SK-N-SH treated with all-trans-retinoic acid at 6 μM for 48 hours (cell line): Measurements from ENCODE around the gene OR10A6.

Experiments
- ATAC-seq: fragments of 200-7000 bp; cut with Tn5 transposase; 3 replicates; pipeline ENCODE4 v1.9.1; 2020; ENCODE audit warnings: mild to moderate bottlenecking, moderate library complexity
- ARNTL ChIP-seq: fragments of 450-650 bp; formaldehyde crosslinking; IDR thresholded peaks from 2 replicates; pipeline ENCODE4 v1.5.0; 2020; ENCODE audit warnings: low read depth, mild to moderate bottlenecking, moderate library complexity, borderline replicate concordance
- CSDC2 ChIP-seq: fragments of 250-450 bp; sonication (Bioruptor Pico); IDR thresholded peaks from 2 replicates; pipeline ENCODE4 v1.5.0; 2020; ENCODE audit warnings: mild to moderate bottlenecking, moderate library complexity
- ESRRG ChIP-seq: fragments of 250-450 bp; sonication (Bioruptor Pico); IDR thresholded peaks from 2 replicates; pipeline ENCODE4 v1.6.1; 2021; ENCODE audit warnings: mild to moderate bottlenecking
- GLIS3 ChIP-seq: fragments of 250-450 bp; sonication (Bioruptor Pico); IDR thresholded peaks from 2 replicates; pipeline ENCODE4 v1.5.0; 2020; ENCODE audit warnings: mild to moderate bottlenecking, moderate library complexity
- ISL1 ChIP-seq: fragments of 250-450 bp; sonication (Bioruptor Pico); IDR thresholded peaks from 2 replicates; pipeline ENCODE4 v2.1.2; 2022; ENCODE audit warnings: mild to moderate bottlenecking, moderate library complexity
- OSR1 ChIP-seq: fragments of 250-450 bp; sonication (Bioruptor Pico); IDR thresholded peaks from 2 replicates; pipeline ENCODE4 v1.8.0; 2022; ENCODE audit warnings: moderate library complexity, mild to moderate bottlenecking, inconsistent platforms
- PATZ1 ChIP-seq: fragments of 250-450 bp; sonication (Bioruptor Pico); IDR thresholded peaks from 2 replicates; pipeline ENCODE4 v1.8.0; 2020; ENCODE audit warnings: mild to moderate bottlenecking, moderate library complexity, borderline replicate concordance
- PPARA ChIP-seq: fragments of 250-450 bp; sonication (Bioruptor Pico); IDR thresholded peaks from 2 replicates; pipeline ENCODE4 v1.5.0; 2020; ENCODE audit warnings: mild to moderate bottlenecking, borderline replicate concordance
- SNAI2 ChIP-seq: fragments of 250-450 bp; sonication (Bioruptor Pico); IDR thresholded peaks from 2 replicates; pipeline ENCODE4 v1.5.0; 2020; ENCODE audit warnings: mild to moderate bottlenecking, moderate library complexity
- TCF4 ChIP-seq: fragments of 250-450 bp; sonication (Bioruptor Pico); IDR thresholded peaks from 2 replicates; pipeline ENCODE4 v1.8.0; 2021; ENCODE audit warnings: mild to moderate bottlenecking, moderate library complexity, borderline replicate concordance
- TOX ChIP-seq: fragments of 250-450 bp; sonication (Bioruptor Pico); IDR thresholded peaks from 2 replicates; pipeline ENCODE4 v1.8.0; 2021; ENCODE audit warnings: mild to moderate bottlenecking, moderate library complexity, borderline replicate concordance
- ZC3H10 ChIP-seq: fragments of 250-450 bp; sonication (Bioruptor Pico); IDR thresholded peaks from 2 replicates; pipeline ENCODE4 v1.5.1; 2021; ENCODE audit warnings: mild to moderate bottlenecking, moderate library complexity
- ZFP3 ChIP-seq: fragments of 250-450 bp; sonication (Bioruptor Pico); IDR thresholded peaks from 2 replicates; pipeline ENCODE4 v1.5.0; 2020; ENCODE audit warnings: mild to moderate bottlenecking, moderate library complexity
- ZFP30 ChIP-seq: fragments of 450-650 bp; formaldehyde crosslinking; IDR thresholded peaks from 2 replicates; pipeline ENCODE4 v1.5.0; 2022; ENCODE audit warnings: mild to moderate bottlenecking, moderate library complexity
- ZNF565 ChIP-seq: fragments of 450-650 bp; formaldehyde crosslinking; conservative IDR thresholded peaks from 2 replicates; pipeline ENCODE4 v1.5.0; 2020; ENCODE audit warnings: low read depth, mild to moderate bottlenecking, moderate library complexity
- ZNF70 ChIP-seq: fragments of 450-650 bp; formaldehyde crosslinking; IDR thresholded peaks from 2 replicates; pipeline ENCODE4 v1.5.0; 2020; ENCODE audit warnings: mild to moderate bottlenecking, moderate library complexity
- ZNF8 ChIP-seq: fragments of 450-650 bp; formaldehyde crosslinking; IDR thresholded peaks from 2 replicates; pipeline ENCODE4 v1.5.0; 2020; ENCODE audit warnings: mild to moderate bottlenecking, moderate library complexity
- TF ChIP-seq, protein P1 (sequence below): fragments of 250-450 bp; sonication (Bioruptor Pico); IDR thresholded peaks from 2 replicates; pipeline ENCODE4 v1.5.0; 2020; ENCODE audit warnings: mild to moderate bottlenecking, moderate library complexity
- TF ChIP-seq, protein P2 (sequence below): fragments of 250-450 bp; sonication (Bioruptor Pico); IDR thresholded peaks from 2 replicates; pipeline ENCODE4 v1.8.0; 2021; ENCODE audit warnings: low read depth, mild to moderate bottlenecking, moderate library complexity, borderline replicate concordance
- TF ChIP-seq, protein P3 (sequence below): fragments of 250-450 bp; sonication (Bioruptor Pico); IDR thresholded peaks from 2 replicates; pipeline ENCODE4 v1.5.1; 2021; ENCODE audit warnings: mild to moderate bottlenecking, moderate library complexity
- TF ChIP-seq, protein P4 (sequence below): fragments of 250-450 bp; sonication (Bioruptor Pico); IDR thresholded peaks from 2 replicates; pipeline ENCODE4 v1.5.1; 2020; ENCODE audit warnings: low read depth, mild to moderate bottlenecking, moderate library complexity

The OR10A6 gene

GRCh38 chr11:7892840-7893254 lies 38.2 kb downstream of the OR10A6 start:
- ATAC-seq: peak; percentile 88
- TF ChIP-seq ZFP30: no peak
- no peak for TF ChIP-seq OSR1 (CRISPR knock-in tag)
- TF ChIP-seq, protein P1, sequence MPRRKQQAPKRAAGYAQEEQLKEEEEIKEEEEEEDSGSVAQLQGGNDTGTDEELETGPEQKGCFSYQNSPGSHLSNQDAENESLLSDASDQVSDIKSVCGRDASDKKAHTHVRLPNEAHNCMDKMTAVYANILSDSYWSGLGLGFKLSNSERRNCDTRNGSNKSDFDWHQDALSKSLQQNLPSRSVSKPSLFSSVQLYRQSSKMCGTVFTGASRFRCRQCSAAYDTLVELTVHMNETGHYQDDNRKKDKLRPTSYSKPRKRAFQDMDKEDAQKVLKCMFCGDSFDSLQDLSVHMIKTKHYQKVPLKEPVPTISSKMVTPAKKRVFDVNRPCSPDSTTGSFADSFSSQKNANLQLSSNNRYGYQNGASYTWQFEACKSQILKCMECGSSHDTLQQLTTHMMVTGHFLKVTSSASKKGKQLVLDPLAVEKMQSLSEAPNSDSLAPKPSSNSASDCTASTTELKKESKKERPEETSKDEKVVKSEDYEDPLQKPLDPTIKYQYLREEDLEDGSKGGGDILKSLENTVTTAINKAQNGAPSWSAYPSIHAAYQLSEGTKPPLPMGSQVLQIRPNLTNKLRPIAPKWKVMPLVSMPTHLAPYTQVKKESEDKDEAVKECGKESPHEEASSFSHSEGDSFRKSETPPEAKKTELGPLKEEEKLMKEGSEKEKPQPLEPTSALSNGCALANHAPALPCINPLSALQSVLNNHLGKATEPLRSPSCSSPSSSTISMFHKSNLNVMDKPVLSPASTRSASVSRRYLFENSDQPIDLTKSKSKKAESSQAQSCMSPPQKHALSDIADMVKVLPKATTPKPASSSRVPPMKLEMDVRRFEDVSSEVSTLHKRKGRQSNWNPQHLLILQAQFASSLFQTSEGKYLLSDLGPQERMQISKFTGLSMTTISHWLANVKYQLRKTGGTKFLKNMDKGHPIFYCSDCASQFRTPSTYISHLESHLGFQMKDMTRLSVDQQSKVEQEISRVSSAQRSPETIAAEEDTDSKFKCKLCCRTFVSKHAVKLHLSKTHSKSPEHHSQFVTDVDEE (CRISPR knock-in tag): no peak
- TF ChIP-seq ESRRG (CRISPR knock-in tag): no peak
- TF ChIP-seq TCF4 (CRISPR knock-in tag): no peak
- TF ChIP-seq ZNF70: no peak
- no peak for TF ChIP-seq GLIS3 (CRISPR knock-in tag)
- TF ChIP-seq CSDC2 (CRISPR knock-in tag): no peak
- no peak for TF ChIP-seq ZNF565
- TF ChIP-seq PATZ1 (CRISPR knock-in tag): no peak
- no peak for TF ChIP-seq ZNF8 (CRISPR knock-in tag)

DNA sequence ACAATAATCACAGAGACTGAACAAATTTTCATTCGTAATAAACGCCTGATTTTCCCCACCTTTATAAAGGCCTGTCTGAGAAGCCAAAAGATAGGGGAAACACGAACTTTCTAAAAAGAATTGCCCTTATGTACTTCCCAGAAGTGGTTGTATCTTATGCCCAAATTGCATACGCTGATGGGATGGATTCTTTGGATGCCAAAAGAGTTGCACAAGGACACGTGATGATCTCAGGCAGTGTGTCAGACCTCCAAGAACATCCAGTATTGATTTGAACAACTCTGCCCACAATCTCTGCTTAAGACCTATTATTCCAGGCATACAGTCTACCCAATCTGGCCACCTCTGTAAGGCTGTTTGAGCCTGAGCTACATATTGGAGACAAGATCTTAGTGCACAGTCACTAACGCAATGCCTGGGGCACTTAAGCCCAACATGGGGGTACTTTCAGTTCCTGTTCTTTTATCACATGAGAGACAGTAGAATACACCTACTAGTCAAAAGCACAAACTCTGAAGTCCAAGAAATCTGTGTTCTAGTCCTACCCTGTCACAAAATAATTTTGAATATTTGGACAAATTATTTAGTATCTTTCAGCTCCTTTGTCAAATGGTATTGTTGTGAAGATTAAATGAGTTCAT lies 38.9 kb downstream of the OR10A6 start:
- ATAC-seq: peak; percentile 51
- TF ChIP-seq, protein P2, sequence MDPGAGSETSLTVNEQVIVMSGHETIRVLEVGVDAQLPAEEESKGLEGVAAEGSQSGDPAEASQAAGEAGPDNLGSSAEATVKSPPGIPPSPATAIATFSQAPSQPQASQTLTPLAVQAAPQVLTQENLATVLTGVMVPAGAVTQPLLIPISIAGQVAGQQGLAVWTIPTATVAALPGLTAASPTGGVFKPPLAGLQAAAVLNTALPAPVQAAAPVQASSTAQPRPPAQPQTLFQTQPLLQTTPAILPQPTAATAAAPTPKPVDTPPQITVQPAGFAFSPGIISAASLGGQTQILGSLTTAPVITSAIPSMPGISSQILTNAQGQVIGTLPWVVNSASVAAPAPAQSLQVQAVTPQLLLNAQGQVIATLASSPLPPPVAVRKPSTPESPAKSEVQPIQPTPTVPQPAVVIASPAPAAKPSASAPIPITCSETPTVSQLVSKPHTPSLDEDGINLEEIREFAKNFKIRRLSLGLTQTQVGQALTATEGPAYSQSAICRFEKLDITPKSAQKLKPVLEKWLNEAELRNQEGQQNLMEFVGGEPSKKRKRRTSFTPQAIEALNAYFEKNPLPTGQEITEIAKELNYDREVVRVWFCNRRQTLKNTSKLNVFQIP (CRISPR knock-in tag): no peak
- TF ChIP-seq TOX: no peak
- no peak for TF ChIP-seq OSR1 (CRISPR knock-in tag)
- no peak for TF ChIP-seq CSDC2 (CRISPR knock-in tag)
- no peak for TF ChIP-seq SNAI2 (CRISPR knock-in tag)
- TF ChIP-seq ZNF70: no peak
- no peak for TF ChIP-seq ZC3H10
- TF ChIP-seq ZFP30: no peak

- no peak for ATAC-seq
These were observed 40.5 kb downstream of the OR10A6 start for GRCh38 chr11:7890417-7891172.

GRCh38 chr11:7889985-7890384 lies 41.1 kb downstream of the OR10A6 start:
- peak; percentile 16; the same call in 2 of the 3 replicates for ATAC-seq
- TF ChIP-seq ISL1 (CRISPR knock-in tag): no peak
- no peak for TF ChIP-seq ARNTL (CRISPR knock-in tag)
- TF ChIP-seq TOX: no peak
- TF ChIP-seq, protein P3, sequence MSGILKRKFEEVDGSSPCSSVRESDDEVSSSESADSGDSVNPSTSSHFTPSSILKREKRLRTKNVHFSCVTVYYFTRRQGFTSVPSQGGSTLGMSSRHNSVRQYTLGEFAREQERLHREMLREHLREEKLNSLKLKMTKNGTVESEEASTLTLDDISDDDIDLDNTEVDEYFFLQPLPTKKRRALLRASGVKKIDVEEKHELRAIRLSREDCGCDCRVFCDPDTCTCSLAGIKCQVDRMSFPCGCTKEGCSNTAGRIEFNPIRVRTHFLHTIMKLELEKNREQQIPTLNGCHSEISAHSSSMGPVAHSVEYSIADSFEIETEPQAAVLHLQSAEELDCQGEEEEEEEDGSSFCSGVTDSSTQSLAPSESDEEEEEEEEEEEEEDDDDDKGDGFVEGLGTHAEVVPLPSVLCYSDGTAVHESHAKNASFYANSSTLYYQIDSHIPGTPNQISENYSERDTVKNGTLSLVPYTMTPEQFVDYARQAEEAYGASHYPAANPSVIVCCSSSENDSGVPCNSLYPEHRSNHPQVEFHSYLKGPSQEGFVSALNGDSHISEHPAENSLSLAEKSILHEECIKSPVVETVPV: no peak
- TF ChIP-seq ZFP30: no peak
- no peak for TF ChIP-seq PPARA (CRISPR knock-in tag)
- no peak for TF ChIP-seq ZFP3 (CRISPR knock-in tag)
- no peak for TF ChIP-seq PATZ1 (CRISPR knock-in tag)
- TF ChIP-seq GLIS3 (CRISPR knock-in tag): no peak
- TF ChIP-seq ZNF565: no peak
- TF ChIP-seq SNAI2 (CRISPR knock-in tag): no peak
- TF ChIP-seq, protein P4, sequence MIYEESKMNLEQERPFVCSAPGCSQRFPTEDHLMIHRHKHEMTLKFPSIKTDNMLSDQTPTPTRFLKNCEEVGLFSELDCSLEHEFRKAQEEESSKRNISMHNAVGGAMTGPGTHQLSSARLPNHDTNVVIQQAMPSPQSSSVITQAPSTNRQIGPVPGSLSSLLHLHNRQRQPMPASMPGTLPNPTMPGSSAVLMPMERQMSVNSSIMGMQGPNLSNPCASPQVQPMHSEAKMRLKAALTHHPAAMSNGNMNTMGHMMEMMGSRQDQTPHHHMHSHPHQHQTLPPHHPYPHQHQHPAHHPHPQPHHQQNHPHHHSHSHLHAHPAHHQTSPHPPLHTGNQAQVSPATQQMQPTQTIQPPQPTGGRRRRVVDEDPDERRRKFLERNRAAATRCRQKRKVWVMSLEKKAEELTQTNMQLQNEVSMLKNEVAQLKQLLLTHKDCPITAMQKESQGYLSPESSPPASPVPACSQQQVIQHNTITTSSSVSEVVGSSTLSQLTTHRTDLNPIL: no peak
- no peak for TF ChIP-seq CSDC2 (CRISPR knock-in tag)

More at GRCh38 chr11:7890417-7891172, 40.5 kb downstream of the OR10A6 start:
- TF ChIP-seq, protein P3: no peak
- no peak for TF ChIP-seq ZNF565
